OCI-LY7 (cell line): ENCODE measurements around the gene USP25.

Experiments used
- EZH2phosphoT487 ChIP-seq: fragments of 200-600 bp; sonication (generic); IDR thresholded peaks from 2 replicates; pipeline ENCODE4 v1.6.1; 2018; ENCODE audit warnings: low read depth, borderline replicate concordance, mild to moderate bottlenecking, mixed run types, antibody characterized with exemption, low read length, moderate library complexity, mixed read lengths
- TF ChIP-seq, protein P1 (sequence below): fragments of 200-600 bp; sonication (generic); conservative IDR thresholded peaks from 2 replicates; pipeline ENCODE4 v1.5.1; 2014; ENCODE audit warnings: mild to moderate bottlenecking, antibody characterized with exemption, low read length, moderate library complexity, mixed read lengths

- TF ChIP-seq, protein P1, sequence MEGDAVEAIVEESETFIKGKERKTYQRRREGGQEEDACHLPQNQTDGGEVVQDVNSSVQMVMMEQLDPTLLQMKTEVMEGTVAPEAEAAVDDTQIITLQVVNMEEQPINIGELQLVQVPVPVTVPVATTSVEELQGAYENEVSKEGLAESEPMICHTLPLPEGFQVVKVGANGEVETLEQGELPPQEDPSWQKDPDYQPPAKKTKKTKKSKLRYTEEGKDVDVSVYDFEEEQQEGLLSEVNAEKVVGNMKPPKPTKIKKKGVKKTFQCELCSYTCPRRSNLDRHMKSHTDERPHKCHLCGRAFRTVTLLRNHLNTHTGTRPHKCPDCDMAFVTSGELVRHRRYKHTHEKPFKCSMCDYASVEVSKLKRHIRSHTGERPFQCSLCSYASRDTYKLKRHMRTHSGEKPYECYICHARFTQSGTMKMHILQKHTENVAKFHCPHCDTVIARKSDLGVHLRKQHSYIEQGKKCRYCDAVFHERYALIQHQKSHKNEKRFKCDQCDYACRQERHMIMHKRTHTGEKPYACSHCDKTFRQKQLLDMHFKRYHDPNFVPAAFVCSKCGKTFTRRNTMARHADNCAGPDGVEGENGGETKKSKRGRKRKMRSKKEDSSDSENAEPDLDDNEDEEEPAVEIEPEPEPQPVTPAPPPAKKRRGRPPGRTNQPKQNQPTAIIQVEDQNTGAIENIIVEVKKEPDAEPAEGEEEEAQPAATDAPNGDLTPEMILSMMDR = peak; percentile 76
- TF ChIP-seq EZH2phosphoT487 = no peak
Measured at GRCh38 chr21:15826147-15826780, 96.5 kb downstream of the USP25 start.
